Psoas muscle (tissue), 8 donors: ENCODE measurements around the gene SUSD6. TPM values are rescaled to one million over a fixed set of nuclear protein-coding genes. Genes with fewer than 3 reads are reported as not detected.

Experiments used
- ATAC-seq, 4 donors: fragments of 200-7000 bp; cut with Tn5 transposase; one replicate each; pipeline ENCODE4 v1.9.1; 2020; ENCODE audit warnings: moderate library complexity in 3 of 4, mild to moderate bottlenecking in 2 of 4
- DNase-seq, 2 donors: peaks; one replicate each; pipeline ENCODE4 v3.0.0-alpha.2; 2020
- H3K27ac ChIP-seq: fragments of 200-600 bp; one replicate; pipeline ENCODE4 v1.8.0; 2022
- H3K27me3 ChIP-seq, 3 donors: fragments of 200-600 bp in 1 of 3; one replicate each; pipeline versions ENCODE4 v1.6.1 to v1.8.0; 2013 to 2022; ENCODE audit warnings: low read length in 2 of 3, mild to moderate bottlenecking in 2 of 3, moderate library complexity in 1 of 3; ENCODE audit not compliant: insufficient read depth in 3 of 3
- H3K36me3 ChIP-seq, 2 donors: fragments of 200-600 bp in 1 of 2; one replicate each; pipeline versions ENCODE4 v1.6.1 to v1.8.0; 2013 to 2022; ENCODE audit warnings: low read depth in 1 of 2, mild to moderate bottlenecking in 1 of 2, moderate library complexity in 1 of 2; ENCODE audit not compliant: insufficient read depth in 1 of 2
- H3K4me1 ChIP-seq: fragments of 200-600 bp; one replicate; pipeline ENCODE4 v1.8.0; 2022
- H3K4me3 ChIP-seq: fragments of 200-600 bp; one replicate; pipeline ENCODE4 v1.8.0; 2022; ENCODE audit warnings: mild to moderate bottlenecking
- H3K9me3 ChIP-seq: fragments of 200-600 bp; one replicate; pipeline ENCODE4 v1.8.0; 2022
- CTCF ChIP-seq: fragments of 200-600 bp; IDR thresholded peaks from one replicate; pipeline ENCODE4 v1.8.0; 2022; ENCODE audit warnings: antibody characterized with exemption
- WGBS, 3 donors: extraction: QIAGEN DNeasy Blood & Tissue Kit; methylation state at CpG; one replicate each; pipeline versions ENCODE4 v1.1.6 to v1.1.7; 2013; 5-methylcytosine and 5-hydroxymethylcytosine counted together
- intact Hi-C, 2 donors: fragments of 100-400 bp; cut with DNase I; formaldehyde crosslinking; loops; one replicate each; pipeline versions ENCODE4 v1.11.0 to v1.14.2; 2022
- polyA plus RNA-seq, 3 donors: library from polyadenylated mRNA; stranded (reverse); fragments of 200-250 nt; gene quantifications; one replicate each; pipeline ENCODE4 v1.2.3, GENCODE V29; 2013
- total RNA-seq, 4 donors: library from RNA; stranded (reverse); fragmentation: NEBNext Ultra II Directional in 2 of 4; extraction: Animal tissue kit (Norgen Biotek cat#: 25700) in 2 of 4; gene quantifications; one replicate each; pipeline versions ENCODE4 v1.2.1 to v1.2.4, GENCODE V29; 2021 to 2023
- donor health status: healthy with polysubstance abuse.
- donor health status: DM: no; HTN: no; CAD: no; lungs with moderate emphysema.
- donor health status: Bipolar disorder and iron deficiency.
- donor health status: healthy.
- donor health status: DM: yes; HTN: yes; CAD: no.
- donor health status: DM: no; HTN: no; CAD: no.
- donor health status: DM: no; HTN: no; CAD: no.
- donor health status: DM: yes; HTN: yes; CAD: no.

The SUSD6 gene
- total and polyA plus RNA-seq, 7 donors, result 6.9 to 23.4 (median 14.9) TPM

GRCh38 chr14:69573205-69573830 lies 38.1 kb upstream of the SUSD6 start:
- intact Hi-C loops, result loop anchor here (5.0 kb wide), 2 partner anchors 36 to 331 kb away; no protein-coding TSS in a partner anchor
- no peak overlapping the region for H3K27ac ChIP-seq
- H3K27me3 ChIP-seq, result peaks cover 0 to 87% (median 26%) of the 10 kb centered on the region in 3 donors
- peak overlapping the region; percentile 66 for H3K4me3 ChIP-seq
- no peaks in the 10 kb centered on the region for H3K9me3 ChIP-seq
- no peaks in the 10 kb centered on the region for H3K36me3 ChIP-seq
- no peak for TF ChIP-seq CTCF
- WGBS, 3 donors, result 12 to 32% (median 17%) methylated on average over 45 to 51 of the region's 51 CpGs
- peaks cover 29% of the 10 kb centered on the region for H3K4me1 ChIP-seq
- no peak for ATAC-seq
- peak in 1 of 2 donors; percentile 13 for DNase-seq

GRCh38 chr14:69573831-69574262 lies 37.5 kb upstream of the SUSD6 start:
- no peak overlapping the region for H3K27ac ChIP-seq
- no peak for DNase-seq
- no peaks in the 10 kb centered on the region for H3K36me3 ChIP-seq
- H3K4me3 ChIP-seq, result peak overlapping the region; percentile 66
- H3K4me1 ChIP-seq, result peaks cover 29% of the 10 kb centered on the region
- 5 to 6% (median 6%) methylated on average over 15 of the region's 15 CpGs for WGBS, 3 donors
- ATAC-seq, result no peak
- no peak for TF ChIP-seq CTCF
- H3K27me3 ChIP-seq, result peaks cover 0 to 82% (median 26%) of the 10 kb centered on the region in 3 donors
- intact Hi-C loops, result loop anchor here (2.0 to 5.0 kb wide), 3 partner anchors 37 to 332 kb away; no protein-coding TSS in a partner anchor
- H3K9me3 ChIP-seq, result no peaks in the 10 kb centered on the region

- H3K4me3 ChIP-seq, result peak within 1 kb of the TSS; percentile 66
- peak; percentile 84 for TF ChIP-seq CTCF
- H3K4me1 ChIP-seq, result peaks cover 29% of the 10 kb centered on the region
- peaks cover 0 to 77% (median 26%) of the 10 kb centered on the region in 3 donors for H3K27me3 ChIP-seq
- H3K9me3 ChIP-seq, result no peaks in the 10 kb centered on the region
- intact Hi-C loops, result loop anchor here (2.0 to 5.0 kb wide), 3 partner anchors 37 to 332 kb away; no protein-coding TSS in a partner anchor
- peak; percentile 53 to 70 for DNase-seq
- H3K27ac ChIP-seq, result no peak within 1 kb of the TSS
- H3K36me3 ChIP-seq, result no peaks in the 10 kb centered on the region
- peak; percentile 47 to 79 (median 66) for ATAC-seq
- 1% methylated on average over 51 to 52 of the region's 52 CpGs for WGBS, 3 donors
Observed at GRCh38 chr14:69574263-69574953, 37.0 kb upstream of the SUSD6 start, which contains the start of gene CCDC177. Gene CCDC177, minus strand, starts transcription at chr14:69574871. Its CDS starts 1,249 bp downstream, at chr14:69573622.

- Histone ChIP-seq H3K27me3 (peaks cover 0 to 72% (median 26%) of the 10 kb centered on the region in 3 donors), H3K27ac (no peak overlapping the region), H3K4me1 (peaks cover 29% of the 10 kb centered on the region), H3K36me3 (no peaks in the 10 kb centered on the region), H3K9me3 (no peaks in the 10 kb centered on the region), H3K4me3 (peak overlapping the region; percentile 66)
- no peak for TF ChIP-seq CTCF
- DNase-seq, result no peak
- ATAC-seq, result no peak
- WGBS, 3 donors, result 45 to 51% (median 46%) methylated on average over 5 of the region's 5 CpGs
- intact Hi-C loops, result loop anchor here (2.0 to 5.0 kb wide), 3 partner anchors 38 to 333 kb away; no protein-coding TSS in a partner anchor
Observed at GRCh38 chr14:69574954-69575295, 36.5 kb upstream of the SUSD6 start.
